Measurements from ENCODE around the gene GRIN2D.
"Not testable (repeated sequence)": the region's sequence is repeated elsewhere in the genome, so short reads cannot be mapped to it uniquely, and the experiment has no call there.

Gene GRIN2D

GRCh38 chr19:48372904-48373303 lies 20.6 kb upstream of the GRIN2D start:
- no peak for FAIRE-seq

DNA sequence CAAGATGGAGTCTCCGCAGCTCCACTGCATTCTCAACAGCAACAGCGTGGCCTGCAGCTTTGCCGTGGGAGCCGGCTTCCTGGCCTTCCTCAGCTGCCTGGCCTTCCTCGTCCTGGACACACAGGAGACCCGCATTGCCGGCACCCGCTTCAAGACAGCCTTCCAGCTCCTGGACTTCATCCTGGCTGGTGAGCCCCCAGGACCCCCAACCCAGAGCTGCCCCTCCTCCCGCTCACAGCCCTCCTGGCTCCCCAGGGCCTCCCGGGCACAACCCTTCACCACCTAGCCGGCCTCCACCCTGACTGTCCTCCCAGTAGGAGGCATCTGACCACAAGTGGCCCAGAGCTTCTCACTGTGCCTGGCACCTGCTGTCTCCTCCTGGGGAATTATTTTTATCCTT lies 19.9 kb upstream of the GRIN2D start:
- no peak for FAIRE-seq

DNA sequence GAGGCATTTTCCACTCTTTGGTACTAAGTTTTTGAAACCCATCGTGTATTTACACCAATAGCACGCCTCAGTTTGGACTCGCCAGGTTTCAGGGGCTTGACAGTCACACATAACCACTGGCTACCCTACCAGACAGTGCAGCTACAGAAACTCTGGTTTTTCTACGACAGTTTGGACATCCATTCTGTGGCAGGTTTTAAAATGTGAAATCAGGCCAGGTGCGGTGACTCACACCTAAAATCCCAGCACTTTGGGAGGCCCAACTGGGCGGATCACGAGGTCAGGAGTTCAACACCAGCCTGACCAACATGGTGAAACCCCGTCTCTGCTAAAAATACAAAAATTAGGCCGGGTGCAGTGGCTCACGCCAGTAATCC lies 15.3 kb upstream of the GRIN2D start:
- FAIRE-seq = no peak

DNA sequence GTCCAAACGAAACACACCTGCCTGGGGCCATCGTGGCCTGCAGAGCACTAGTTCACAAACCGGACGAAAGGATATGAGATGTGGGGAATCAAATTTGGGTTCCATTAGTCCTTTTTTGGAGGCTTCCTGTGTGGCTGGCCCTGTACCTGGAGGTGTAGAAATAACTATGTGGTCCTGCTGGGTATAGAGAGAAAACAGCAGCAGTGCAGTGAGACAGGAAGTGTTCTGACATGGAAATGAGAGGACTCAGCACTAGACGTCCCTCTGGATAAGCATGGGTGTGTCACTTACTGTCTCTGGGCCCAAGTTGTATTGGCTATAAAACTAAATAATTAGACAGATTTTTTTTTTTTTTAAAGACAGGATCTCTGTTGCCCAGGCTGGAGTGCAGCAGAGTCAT lies 14.4 kb upstream of the GRIN2D start:
- no peak for FAIRE-seq

- no peak for FAIRE-seq
These were observed 12.1 kb upstream of the GRIN2D start for GRCh38 chr19:48381178-48381950.

DNA sequence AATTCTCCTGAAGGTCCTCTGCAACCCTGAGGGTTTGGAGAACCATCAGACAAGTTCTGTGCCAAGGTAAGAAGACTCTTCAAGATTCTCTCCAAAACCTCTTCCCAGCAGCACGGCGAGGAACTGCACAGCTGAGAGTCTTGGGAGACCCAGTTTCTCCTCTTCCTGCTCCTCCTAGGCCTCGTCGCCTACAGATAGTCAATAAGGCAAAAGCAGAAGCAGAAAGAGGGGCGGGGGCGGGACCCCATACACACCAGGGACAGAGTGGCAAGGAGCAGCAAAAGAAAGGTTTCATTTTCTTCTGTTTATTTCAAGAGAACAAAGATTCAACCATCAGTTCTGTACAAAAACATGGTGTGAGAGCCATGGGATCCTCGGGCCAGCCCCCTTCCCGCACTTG lies 11.2 kb upstream of the GRIN2D start:
- no peak for FAIRE-seq

DNA sequence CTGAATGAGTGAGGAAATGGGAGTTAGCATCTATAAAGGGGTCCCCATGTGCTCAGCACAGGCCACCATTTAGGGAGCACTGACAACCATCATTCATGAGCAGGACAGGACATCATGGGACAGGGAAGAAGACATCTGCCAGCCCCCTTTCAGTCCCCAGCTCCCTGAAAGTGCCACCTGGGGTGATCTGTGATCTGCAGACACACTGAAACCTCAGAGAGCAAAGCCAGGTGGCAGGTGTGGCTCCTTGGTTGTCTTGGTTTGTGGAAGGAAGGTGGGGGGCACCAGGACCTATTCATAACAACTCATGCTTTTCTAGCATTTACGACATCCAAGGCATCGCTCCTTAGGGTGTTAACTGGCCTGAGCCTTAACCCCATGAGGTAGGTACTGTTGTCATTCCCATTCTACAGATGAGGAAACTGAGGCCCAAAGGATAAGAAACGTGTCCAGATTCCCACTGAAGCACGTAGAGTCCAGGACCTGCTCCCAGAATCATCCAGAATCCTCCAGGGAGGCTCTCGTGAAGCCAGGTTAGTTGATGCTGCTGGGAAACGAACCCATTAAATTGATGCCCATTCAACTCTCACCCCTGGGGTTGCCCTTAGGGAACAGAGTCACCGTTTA lies 7.9 kb upstream of the GRIN2D start:
- no peak for FAIRE-seq

- no peak for FAIRE-seq
These were observed 6.5 kb upstream of the GRIN2D start for GRCh38 chr19:48386981-48387380.

GRCh38 chr19:48390188-48391099 lies 3.0 kb upstream of the GRIN2D start:
- no peak for FAIRE-seq

DNA sequence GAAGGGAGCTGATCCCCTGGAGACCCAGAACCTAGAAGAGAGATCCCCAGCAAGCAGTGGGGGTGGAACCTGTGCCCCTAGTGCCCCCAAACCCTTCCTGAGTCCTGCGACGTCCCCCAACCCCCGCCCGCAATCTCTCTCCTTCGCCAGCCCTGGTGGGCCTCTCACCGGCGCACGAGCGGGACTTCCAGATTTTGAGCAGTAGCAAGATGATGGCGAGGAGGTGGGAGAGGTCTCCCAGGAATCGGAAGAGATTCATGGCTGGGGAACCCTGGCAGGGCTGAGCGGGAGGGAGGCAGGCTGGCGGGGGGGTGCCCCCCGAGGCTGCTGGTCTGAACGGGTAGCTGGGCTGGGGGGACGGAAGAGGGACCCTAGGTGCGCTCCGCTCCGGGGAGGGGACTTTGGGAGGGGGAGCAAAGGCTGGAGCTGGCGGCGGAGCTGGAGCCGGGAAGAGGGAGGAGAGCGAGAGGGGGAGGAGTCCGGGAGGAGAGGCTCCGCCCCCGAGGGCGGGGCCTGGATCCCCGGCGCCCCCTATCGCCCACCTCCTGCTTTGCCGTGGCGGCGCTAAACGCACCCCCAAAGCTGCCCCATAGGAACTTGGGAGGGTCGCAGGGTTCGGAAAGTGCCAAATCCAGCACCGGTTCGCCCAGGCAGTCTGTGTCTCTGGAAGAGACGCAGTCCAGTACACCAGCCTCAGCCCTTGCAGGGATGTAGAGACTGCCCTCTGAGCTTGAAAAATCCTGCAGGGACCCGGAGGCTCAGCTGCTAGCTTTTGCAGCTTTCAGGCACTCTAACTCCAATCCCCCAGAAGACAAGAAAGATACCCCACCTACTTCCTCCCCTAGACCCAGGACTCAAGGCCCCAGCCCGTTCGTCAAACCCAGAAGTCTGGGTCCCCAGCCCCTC lies 2.1 kb upstream of the GRIN2D start, which contains the start of gene KDELR1:
KDELR1 (minus strand) TSS at position 452 of the 906 bp plus-strand sequence; CDS start at position 259, 193 bp downstream.
- FAIRE-seq = no peak

DNA sequence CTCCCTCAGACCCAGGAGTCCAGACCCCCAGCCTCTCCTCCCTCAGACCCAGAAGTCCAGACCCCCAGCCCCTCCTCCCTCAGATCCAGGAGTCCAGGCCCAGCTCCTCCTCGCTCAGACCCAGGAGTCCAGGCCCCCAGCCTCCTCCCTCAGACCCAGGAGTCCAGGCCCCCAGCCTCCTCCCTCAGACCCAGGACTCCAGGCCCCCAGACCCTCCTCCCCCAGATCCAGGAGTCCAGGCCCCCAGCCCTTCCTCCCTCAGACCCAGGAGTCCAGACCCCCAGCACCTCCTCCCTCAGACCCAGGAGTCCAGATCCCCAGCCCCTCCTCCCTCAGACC lies 1.5 kb upstream of the GRIN2D start:
- FAIRE-seq = not testable (repeated sequence)

- FAIRE-seq = no peak
These were observed 459 bp upstream of the GRIN2D start for GRCh38 chr19:48392860-48393558.

GRCh38 chr19:48394331-48395169 lies 1.1 kb downstream of the GRIN2D start:
- FAIRE-seq = no peak

GRCh38 chr19:48395170-48395455 lies 1.6 kb downstream of the GRIN2D start:
- no peak for FAIRE-seq

DNA sequence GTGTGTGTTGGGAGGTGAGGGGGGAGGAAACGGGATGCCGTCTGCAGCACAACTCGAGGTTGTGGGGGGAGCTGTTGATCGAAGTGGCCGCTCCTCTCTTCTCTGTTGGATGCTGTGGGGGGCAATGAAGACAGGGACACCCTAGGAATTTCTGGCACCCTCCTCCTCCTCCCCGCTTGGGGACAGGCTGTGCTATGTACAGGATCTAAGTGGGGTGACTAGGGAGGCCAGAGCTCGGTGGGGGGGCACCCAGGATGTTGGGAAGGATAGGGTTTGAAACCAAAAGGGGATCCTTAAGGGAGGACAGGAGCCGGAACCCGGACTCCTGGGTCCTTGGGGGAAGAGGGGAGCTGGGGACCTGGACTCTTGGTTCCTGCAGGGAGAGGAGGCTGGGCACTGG lies 2.0 kb downstream of the GRIN2D start:
- FAIRE-seq = no peak

- no peak for FAIRE-seq
These were observed 2.8 kb downstream of the GRIN2D start for GRCh38 chr19:48396016-48396823.

GRCh38 chr19:48396824-48397176 lies 3.3 kb downstream of the GRIN2D start:
- FAIRE-seq = no peak

DNA sequence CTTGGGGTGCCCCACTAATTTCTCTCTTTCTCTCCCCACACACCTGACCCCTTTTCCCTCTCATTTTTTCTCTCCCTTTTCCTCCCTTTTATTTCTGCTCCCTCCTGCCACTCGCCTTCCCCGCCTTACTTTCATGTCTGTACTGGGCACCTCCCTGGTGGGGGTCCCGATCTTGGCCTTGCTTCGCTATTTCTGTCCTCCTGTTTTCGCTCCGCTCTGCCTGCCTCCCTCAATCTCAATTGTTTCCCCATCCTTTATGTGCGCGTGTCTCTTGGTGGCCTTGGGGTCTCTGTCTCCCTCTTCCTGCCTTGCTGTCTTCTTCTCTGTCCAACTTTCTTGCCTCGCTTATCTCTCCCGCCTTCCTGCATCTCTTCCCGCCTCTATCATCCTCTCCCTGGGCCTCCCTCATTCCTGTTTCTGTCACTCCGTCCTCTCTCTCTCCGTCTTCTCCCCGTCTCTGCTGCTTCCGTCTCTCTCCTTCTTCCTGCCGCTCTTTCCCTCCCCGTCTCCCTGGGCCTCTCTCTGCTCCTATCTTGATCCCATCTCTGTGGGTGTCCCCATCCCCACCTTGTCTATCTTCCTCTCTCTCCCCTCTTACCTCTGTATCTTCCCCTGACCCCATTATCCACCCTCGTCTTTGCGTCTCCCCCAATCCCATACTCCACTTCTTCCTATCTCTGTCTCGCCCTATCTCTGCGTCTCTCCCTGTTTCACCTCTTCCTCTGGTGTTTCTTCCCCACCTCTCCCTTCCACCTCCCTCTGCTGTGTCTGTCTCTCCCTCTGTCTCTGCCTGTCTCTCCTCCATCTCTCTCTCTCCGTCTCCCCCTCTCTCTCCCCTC lies 4.0 kb downstream of the GRIN2D start:
- FAIRE-seq = no peak

- FAIRE-seq = no peak
These were observed 4.6 kb downstream of the GRIN2D start for GRCh38 chr19:48398102-48398374.
